Fibroblast of the conjunctiva (primary cell): ENCODE data around the gene FHOD3.
"Not testable (repeated sequence)": the region's sequence is repeated elsewhere in the genome, so short reads cannot be mapped to it uniquely, and the experiment has no call there.

ENCODE experiments used
- DNase-seq: peaks from one replicate; pipeline ENCODE4 v3.0.0-alpha.2; 2010; ENCODE audit warnings: low read depth

FHOD3 gene

GRCh38 chr18:36757081-36757480 is 459.6 kb downstream of the FHOD3 start:
- peak; percentile 52 for DNase-seq

- DNase-seq: no peak
Measured at GRCh38 chr18:36757991-36758390, 460.5 kb downstream of the FHOD3 start.

- no peak for DNase-seq
Measured at GRCh38 chr18:36758623-36759022, 461.1 kb downstream of the FHOD3 start.

- no peak for DNase-seq
Measured at GRCh38 chr18:36759167-36759776, 461.8 kb downstream of the FHOD3 start.

GRCh38 chr18:36760598-36760997 is 463.1 kb downstream of the FHOD3 start:
- DNase-seq: no peak

GRCh38 chr18:36761186-36761698 is 463.7 kb downstream of the FHOD3 start:
- DNase-seq: no peak

- no peak for DNase-seq
Measured at GRCh38 chr18:36762074-36762473, 464.6 kb downstream of the FHOD3 start.

GRCh38 chr18:36762965-36763364 is 465.5 kb downstream of the FHOD3 start:
- DNase-seq: not testable (repeated sequence)

- no peak for DNase-seq
Measured at GRCh38 chr18:36766836-36767235, 469.3 kb downstream of the FHOD3 start.

- no peak for DNase-seq
Measured at GRCh38 chr18:36769172-36769571, 471.7 kb downstream of the FHOD3 start.

GRCh38 chr18:36769611-36770314 is 472.2 kb downstream of the FHOD3 start:
- DNase-seq: no peak

- no peak for DNase-seq
Measured at GRCh38 chr18:36770315-36770946, 472.9 kb downstream of the FHOD3 start.

- no peak for DNase-seq
Measured at GRCh38 chr18:36771245-36771644, 473.7 kb downstream of the FHOD3 start.

- DNase-seq: no peak
Measured at GRCh38 chr18:36772241-36772723, 474.8 kb downstream of the FHOD3 start.

GRCh38 chr18:36775396-36775795 is 477.9 kb downstream of the FHOD3 start:
- DNase-seq: no peak

GRCh38 chr18:36776650-36777049 is 479.1 kb downstream of the FHOD3 start:
- DNase-seq: no peak

GRCh38 chr18:36777566-36777965 is 480.1 kb downstream of the FHOD3 start:
- no peak for DNase-seq

GRCh38 chr18:36780748-36781147 is 483.2 kb downstream of the FHOD3 start:
- DNase-seq: no peak

GRCh38 chr18:36782710-36783109 is 485.2 kb downstream of the FHOD3 start:
- DNase-seq: no peak

GRCh38 chr18:36783792-36784191 is 486.3 kb downstream of the FHOD3 start:
- no peak for DNase-seq

GRCh38 chr18:36786686-36787085 is 489.2 kb downstream of the FHOD3 start:
- DNase-seq: peak; percentile 54

GRCh38 chr18:36792634-36793283 is 495.2 kb downstream of the FHOD3 start:
- DNase-seq: no peak
